Tongue (tissue), 2 donors: ENCODE measurements around the gene RRAS2. TPM values are rescaled to one million over a fixed set of nuclear protein-coding genes. Genes with fewer than 3 reads are reported as not detected.
"Not testable (repeated sequence)": the region's sequence is repeated elsewhere in the genome, so short reads cannot be mapped to it uniquely, and the experiment has no call there.

Source experiments
- DNase-seq: peaks from one replicate; pipeline ENCODE4 v3.0.0-alpha.2; 2015
- total RNA-seq: library from RNA; depleted of rRNA; stranded (reverse); fragments of >200 nt; gene quantifications from one replicate; pipeline ENCODE4 v1.2.3, GENCODE V29; 2014

Gene RRAS2
- total RNA-seq, result 67.2 TPM

DNA sequence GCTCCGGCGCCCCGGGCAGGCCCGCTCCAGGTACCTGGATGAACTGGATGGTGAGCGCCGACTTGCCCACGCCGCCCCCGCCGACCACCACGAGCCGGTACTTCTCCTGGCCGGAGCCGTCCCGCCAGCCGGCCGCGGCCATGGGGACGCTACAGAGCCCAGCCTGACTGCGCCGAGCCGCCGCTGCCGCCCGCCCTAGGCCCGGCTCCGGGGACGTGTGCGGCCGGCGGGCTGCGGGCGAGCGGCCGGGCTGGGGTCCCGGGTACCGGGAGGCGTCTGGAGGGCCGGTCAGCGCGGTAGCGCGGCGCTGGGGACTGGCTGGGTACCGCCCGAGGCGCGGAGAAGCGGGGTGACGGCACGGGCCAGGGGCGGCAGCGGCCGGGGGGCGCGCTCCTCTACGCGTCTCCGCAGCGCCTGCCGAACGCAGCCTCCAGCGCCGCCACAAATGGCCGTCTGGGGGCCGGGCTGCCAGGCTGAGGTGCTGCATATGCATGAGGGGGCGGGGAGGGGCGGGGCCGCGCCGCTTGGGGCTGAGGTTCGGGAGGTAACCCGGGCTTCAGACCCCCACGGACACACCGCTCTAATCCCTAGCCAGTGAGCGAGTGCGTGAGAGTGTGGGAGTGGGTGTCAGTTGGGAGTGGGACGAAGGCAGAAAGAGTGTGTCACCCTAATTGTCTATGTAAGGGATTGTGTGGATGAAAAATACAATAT lies at the start of gene RRAS2:
Gene RRAS2, minus strand, starts transcription at position 455 of the 711 bp plus-strand sequence. Its CDS starts 313 bp downstream, at position 142.
- peak; percentile 91 for DNase-seq

DNA sequence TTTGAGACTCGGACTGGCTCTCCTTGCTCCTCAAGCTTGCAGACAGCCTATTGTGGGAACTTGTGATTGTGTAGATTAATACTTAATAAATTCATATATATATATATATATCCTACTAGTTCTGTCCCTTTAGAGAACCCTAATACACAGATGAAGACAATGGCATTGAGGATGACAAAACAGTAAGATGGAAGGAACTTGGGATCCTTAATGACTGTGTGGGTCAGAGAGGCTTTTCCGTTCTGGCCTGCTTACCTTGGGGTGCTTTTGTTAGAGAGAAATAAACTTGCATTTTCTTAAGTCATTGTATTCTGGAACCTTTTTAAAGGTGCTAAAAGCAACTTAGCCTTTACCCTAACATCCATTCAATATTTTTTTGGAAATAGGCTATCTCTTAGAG lies 49.6 kb upstream of the RRAS2 start:
- no peak for DNase-seq

DNA sequence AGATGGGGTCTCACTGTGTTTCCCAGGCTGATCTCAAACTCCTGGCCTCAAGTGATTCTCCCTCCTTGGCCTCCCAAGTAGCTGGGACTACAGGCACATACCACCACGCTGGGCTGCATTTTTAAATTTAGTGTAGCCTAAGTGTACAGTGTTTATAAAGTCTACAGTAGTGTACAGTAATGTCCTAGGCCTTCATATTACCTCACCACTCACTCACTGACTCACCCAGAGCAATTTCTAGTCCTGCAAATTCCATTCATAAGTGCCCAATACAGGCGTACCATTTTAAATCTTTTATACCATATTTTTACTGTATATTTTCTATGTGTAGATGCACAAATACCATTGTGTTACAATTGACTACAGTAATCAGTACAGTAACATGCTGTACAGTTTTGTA lies 47.1 kb upstream of the RRAS2 start:
- not testable (repeated sequence) for DNase-seq

DNA sequence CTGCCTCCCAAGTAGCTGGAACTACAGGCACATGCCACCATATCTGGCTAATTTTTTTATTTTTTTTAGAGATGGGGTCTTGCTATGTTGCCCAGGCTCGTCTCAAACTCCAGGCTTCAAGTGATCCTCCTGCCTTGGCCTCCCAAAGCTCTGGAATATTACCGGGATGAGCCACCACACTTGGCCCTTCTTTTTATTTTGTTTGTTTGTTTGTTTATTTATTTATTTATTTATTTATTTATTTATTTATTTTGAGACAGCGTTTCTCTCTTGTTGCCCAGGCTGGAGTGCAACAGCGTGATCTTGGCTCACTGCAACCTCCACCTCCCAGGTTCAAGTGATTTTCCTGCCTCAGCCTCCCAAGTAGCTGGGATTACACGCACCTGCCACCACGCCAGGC lies 44.5 kb upstream of the RRAS2 start:
- DNase-seq, result not testable (repeated sequence)

DNA sequence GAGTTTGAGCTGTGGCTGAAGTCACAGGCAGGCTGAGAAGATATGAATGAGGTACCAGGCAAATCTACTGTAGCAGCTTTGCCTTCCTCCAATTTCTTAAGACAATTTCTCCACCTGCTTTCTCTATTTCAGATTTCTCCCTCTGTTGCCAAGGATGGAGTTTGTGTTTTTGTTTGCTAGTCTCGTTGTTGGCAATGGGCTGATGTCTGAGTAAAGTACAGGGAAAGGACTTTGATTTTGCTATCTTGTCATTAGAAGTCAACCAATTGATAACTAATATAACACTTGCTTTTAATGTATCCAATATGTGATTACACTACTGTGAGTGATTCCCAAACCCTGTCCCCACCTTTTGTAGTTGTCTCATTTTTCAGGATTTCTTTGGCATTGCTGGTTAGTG lies 40.1 kb upstream of the RRAS2 start:
- no peak for DNase-seq

DNA sequence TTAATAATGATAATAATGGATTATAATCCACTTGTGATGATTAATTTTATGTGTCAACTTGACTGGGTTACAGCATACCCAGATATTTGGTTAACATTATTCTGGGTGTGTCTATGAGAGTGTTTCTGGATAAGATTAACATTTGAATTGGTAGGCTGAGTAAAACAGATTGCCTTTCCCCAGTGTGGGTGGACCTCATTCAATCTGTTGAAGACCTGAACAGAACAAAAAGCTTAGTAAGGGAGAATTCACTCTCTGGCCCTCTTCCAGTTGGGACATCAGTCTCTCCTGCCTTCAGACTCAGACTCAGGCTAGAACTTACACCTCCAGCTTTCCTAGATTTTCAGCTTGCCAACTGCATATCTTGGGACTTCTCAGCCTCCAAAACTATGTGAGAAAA lies 37.3 kb upstream of the RRAS2 start:
- no peak for DNase-seq

DNA sequence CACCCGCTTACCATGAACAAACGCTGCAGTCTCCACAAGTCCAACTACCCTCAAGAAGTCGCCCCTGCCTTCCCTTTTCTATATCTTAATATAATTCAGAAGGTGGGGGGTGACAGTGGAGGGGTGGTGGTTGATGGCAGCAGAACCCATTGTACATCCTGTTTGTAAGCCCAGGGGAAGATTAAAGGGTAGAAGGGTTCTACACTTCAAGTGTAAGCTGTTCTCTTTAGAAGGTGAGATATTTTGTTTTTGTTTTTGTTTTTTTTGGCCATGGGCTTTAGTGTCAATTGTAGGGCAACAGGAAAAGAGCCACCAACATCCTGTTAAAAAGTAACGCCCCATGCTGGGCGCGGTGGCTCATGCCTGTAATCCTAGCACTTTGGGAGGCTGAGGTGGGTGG lies 34.9 kb upstream of the RRAS2 start:
- DNase-seq, result no peak

DNA sequence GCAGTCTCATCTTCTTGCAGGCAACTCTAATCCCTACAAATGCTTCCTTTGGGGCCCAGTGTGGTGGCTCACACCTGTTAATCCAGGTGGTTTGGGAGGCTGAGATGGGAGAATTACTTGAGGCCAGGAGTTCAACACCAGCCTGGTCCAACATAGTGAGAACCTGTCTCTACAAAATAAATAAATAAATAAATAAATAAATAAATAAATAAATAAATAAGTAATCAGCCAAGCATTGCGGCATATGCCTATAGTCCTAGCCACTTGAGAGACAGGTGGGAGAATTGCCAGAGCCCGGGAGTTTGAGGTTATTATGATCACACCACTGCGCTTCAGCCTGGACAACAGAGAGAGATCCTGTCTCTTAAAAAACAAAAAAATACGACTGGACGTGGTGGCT lies 34.1 kb upstream of the RRAS2 start:
- no peak for DNase-seq

DNA sequence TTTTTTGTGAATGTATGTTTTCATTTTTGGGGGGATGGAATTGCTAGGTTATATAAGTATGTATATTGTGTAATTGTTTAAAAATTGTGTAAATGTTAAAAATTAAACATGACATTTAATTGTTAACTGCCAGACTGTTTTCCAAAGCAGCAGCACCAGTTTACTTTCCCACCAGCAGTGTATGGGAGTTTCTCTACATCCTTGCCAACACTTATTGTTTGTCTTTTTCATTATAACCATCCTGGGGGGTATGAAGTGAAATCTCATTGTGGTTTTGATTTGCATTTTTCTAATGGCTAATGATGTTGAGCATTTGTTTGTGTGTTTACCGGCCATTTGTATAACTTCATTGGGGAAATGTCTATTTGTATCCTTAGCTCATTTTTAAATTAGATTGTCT lies 31.7 kb upstream of the RRAS2 start:
- DNase-seq, result no peak

DNA sequence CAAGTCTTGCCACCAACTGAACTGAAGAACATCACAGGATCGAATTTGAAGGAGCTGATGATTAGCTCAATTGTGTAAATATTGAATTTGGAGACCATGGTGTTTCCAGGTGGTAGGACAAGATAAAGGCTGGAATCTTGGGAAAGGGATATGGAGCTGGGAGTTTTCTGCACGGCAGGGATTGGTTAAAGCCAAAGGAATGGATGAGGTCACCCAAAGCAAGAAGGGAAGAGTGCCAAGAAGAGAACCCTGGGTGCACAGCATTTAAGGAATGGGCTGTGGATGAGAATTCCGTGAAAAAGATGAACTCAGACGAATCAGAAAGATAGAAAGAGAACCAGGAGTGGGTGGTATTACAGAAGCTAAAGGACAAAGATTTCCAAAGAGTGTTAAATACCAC lies 29.4 kb upstream of the RRAS2 start:
- DNase-seq, result no peak

DNA sequence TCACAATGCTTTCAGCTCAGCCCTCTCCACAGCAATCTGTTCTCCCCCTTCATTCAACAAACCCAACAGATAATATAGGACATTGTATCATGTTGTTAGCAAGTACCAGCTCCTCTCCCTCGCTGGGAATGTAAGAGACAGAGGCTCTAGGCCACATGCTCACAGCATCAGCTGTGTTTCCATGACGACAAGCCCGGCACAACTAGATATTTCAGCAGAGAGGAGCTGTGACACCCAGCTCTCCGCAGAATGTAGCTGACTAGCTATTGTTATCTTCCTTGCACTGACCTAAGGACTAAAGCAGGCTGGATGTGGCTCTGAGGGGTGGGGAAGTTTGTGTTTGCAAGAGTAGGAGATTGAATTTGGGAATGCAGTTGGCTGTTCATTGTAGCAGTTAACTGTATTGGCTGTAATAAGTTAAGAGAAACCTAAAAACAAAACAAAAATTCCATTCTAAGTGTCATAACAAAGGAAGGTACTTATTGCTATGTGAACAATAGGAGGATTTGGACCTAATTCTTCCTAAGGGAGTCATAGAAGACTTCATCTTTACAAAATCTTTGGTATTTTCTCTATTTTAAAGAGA lies 28.0 kb upstream of the RRAS2 start:
- DNase-seq, result peak; percentile 83

DNA sequence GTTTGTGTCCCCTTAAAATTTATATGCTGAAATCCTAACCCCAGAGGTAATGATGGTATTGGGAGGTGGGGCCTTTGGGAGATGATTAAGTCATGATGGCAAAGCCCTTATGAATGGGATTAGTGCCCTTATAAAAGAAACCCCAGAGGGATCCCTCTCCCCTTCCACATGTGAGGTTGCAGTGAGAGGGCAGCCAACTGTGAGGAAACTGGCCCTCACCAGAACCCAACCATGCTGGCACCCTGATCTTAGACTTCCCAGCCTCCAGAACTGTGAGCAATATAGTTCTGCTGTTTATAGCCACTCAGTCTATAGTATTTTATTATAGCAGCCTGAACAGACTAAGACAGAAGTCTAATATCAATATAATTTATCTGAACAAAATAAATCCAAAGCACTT lies 27.1 kb upstream of the RRAS2 start:
- DNase-seq, result no peak

DNA sequence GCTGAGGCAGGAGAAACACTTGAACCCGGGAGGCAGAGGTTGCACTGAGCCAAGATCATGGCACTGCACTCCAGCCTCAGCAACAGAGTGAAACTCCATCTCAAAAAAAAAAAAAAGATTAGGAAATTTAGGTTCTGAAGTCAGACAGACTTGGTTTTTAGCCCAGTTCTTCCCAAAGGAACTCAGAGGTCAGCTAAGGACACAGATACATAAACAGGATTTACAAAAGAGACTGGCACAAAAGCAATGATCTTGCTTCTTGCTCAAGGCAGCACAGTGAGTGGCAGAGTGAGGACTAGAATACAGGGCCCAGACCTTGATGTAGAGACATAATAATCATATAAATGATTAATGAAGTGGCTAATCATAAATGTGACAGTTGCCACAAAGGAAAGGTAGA lies 25.4 kb upstream of the RRAS2 start:
- DNase-seq, result no peak

DNA sequence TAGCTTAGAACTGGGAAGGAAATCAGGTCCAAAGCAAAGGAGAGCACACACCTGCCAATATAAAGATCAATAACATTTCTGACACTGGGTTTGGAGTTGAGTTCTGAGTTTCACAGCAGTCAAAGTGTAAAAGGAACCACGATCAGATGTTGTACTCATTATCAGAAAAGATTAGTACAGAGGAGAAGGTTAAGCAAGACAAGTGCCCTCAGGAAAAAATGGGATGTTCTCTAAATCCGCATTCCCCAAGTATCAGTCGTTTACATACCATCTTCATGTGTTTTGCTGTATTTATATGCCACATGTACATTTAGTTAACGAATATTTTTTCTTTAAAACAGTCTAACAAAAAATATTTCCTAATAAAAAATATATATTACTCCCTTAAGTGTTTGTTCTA lies 23.0 kb upstream of the RRAS2 start:
- no peak for DNase-seq

DNA sequence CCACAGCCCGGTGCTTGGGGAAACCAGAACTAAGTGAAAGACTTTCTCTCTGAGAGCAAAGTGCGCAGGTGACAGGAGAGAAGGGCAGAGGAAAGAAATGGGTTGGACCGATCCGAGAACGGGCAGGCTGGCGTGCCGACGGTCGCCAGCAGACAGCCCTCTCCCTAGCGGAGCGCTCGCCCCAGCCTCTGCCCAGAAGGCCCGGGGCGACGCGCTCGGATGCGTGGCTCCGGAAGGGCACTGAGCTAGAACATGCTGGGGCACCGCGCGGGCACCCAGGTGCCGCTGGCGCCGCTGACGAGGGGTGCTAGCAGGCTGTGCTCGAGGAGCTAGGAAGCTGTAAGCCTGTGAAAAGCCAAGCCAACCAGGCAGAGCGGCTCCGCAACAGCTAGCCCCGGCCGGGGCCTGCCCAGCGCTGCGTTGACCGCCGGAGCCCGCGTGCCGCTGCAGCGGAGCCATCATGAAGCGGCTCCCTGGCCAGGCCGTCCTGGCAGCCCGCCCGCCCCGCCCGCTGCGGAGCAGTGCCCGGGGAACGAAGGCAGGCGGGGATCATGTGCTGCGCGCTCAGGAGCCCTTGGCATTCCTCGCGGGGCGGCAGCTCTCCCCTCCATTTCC lies 22.1 kb upstream of the RRAS2 start:
- DNase-seq, result peak; percentile 71

DNA sequence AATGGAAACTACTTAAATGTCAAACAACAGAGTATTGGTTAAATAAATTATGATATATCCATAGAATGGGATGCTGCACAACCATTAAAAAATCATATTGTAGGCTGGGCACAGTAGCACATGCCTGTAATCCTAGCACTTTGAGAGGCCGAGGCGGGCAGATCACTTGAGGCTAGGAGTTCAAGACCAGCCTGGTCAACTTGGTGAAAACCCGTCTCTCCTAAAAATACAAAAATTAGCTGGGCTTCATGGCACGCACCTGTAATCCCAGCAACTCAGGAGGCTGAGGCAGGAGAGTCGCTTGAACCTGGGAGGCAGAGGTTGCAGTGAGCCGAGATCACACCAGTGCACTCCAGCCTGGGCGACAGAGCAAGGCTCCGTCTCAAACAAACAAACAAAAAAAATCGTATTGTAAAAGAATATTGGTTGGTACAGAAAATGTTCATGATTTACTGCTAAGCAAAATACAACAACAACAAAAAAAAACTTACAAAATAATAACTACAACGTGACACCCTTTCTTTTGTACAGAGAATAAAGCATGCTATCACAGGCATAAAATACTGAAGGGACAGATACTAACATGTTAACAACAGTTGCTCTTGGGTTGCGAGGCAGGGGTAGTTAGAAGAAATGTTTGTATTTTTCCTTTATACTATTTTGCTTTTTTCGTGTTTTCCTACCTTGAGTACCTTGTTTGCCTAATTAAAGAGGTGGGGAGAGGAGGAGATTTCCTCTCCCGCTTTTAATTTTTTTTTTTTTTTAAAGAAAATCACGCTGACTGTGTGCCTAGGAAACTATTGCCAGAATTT lies 21.3 kb upstream of the RRAS2 start:
- no peak for DNase-seq

DNA sequence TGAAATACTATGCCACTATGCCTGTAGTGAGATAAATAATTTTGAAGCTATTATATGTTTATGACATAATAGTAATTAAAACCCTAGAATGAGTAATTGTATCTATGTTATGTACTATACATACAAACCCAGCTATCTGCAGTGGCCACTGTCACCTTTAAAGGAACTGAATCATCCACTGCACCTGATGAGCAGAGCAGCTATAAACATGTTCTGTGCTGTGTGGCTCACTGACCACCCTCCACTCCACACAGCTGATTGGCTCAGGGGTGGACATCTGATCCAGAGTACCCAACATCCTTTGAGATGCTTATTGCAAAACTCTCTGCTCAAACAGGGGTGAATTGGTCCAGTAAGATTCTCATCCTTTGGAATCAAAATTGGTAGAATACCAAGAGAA lies 19.2 kb upstream of the RRAS2 start:
- DNase-seq, result no peak

DNA sequence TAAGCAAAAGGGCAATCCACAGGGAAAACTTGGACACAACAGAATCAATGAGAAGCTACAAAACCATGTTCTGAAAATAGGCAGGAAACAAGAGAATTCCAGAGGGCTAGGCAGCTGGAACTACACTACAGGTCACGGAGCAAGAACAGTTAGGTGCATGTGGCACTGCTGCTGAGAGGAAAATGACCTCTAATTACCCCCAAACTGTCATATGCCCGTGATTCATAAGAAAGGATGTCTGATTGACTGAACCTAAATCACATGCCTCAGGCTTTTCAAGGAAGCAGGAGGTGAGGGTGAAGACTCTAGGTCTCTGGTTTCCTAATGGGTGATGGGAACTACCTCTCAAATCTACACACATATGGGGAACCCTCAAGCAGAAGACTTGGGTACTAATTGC lies 17.9 kb upstream of the RRAS2 start:
- no peak for DNase-seq

DNA sequence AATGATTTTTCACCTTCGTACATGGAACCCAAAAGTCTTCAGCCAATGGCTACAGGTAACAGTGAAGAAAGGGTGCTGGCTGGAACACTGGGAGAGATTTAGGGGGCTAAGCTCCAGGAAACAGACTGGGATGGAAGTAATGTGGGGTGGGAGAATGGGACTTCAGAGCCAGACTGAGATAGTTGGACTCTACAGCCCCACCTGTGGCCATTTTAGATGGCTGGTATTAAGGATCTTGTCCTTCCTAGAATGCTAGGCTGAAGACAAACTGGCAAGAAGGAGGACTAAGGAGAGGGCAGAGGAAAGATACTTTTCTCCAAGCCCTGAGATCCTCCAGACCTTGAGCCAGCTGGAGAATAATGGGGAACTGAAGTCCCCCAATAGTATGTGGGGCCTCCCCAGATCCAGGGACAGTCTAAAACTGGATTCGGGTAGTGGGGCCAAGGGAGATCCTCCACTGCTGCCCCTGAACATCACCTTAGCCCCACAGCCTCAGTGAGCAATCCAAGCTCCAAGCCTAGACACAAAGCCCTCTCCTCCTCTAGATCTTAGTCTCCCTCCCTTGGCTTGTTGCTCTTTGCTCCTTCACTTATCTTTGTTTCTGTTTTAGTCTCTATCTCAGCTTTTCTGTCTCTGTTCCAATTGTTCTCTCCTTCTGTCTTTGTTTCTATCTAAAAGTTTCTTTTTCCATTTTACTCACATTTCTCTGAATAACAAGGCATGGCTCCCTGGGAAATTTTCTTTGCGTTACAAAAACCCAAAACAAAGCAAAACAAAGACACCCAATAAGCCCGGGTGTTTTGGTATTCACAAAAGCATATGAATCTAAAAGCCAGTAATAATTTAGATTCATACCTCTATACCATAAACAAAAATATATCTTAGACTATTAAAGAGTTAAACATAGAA lies 16.2 kb upstream of the RRAS2 start:
- DNase-seq, result no peak

DNA sequence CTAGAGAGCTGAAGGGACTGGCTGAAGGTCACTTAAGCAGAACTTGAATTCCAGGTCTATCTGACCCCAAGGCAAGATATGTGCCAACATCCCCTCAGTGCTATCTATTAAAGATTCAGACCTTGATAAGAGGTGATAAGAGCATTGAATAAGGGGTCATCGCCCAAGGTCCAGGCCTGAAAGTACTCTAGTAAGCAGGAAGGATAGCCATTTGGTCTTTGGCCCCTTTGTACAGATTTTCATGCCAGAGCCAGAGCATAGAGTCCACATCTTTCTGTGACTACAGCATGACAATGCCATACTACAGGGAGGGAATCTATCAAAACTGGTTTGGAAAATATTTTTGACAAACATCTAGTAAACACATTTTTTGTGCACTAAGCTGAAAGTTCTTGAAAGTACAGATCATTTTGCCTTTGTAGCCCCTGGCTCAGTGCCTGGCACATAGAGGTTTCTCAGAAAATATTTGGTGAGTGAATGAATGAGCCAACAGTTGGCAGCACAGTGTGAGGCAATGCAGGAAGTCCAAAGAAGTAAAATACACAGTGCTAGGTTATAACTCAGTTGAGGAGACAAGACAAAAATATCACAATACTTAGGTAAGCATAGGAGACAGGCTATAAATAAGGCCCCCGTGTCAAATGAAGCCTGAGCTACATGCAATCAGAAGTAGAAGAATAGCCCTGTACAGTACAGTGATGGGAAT lies 15.1 kb upstream of the RRAS2 start:
- DNase-seq, result no peak

DNA sequence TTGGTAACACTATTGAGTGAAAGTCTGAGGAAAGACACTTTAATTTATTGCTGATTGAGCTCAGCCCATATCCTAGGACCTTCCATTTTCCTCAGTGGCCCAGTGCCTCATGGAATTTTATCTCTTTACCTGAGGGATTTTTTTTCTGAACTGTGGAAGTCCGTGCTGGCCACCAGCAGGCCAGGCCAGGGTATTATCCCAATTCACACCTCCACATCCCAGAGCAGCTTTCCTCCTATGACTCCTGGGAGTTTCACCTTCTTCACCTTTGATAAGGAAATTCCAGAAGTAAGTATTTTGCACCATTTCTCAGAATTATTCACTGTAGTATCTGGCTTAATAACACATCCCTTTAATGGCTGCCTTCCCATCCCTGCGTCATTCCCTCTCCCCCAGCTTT lies 13.0 kb upstream of the RRAS2 start:
- DNase-seq, result no peak
